GM18502 (cell line): ENCODE data around the gene CDKN1C.

ENCODE experiments used
- ATAC-seq: cut with Tn5 transposase; IDR thresholded peaks from one replicate; pipeline ENCODE4 v1.9.1; 2021; ENCODE audit warnings: mild to moderate bottlenecking; ENCODE audit not compliant: unreplicated experiment, poor library complexity

CDKN1C gene

GRCh38 chr11:2870969-2871680 is 14.4 kb downstream of the CDKN1C start:
- no peak for ATAC-seq

GRCh38 chr11:2870460-2870859 is 15.1 kb downstream of the CDKN1C start:
- no peak for ATAC-seq

GRCh38 chr11:2869561-2870427 is 15.8 kb downstream of the CDKN1C start:
- ATAC-seq: no peak

GRCh38 chr11:2869134-2869526 is 16.4 kb downstream of the CDKN1C start:
- no peak for ATAC-seq

GRCh38 chr11:2868506-2869133 is 17.0 kb downstream of the CDKN1C start:
- no peak for ATAC-seq

- no peak for ATAC-seq
These were observed 17.7 kb downstream of the CDKN1C start for GRCh38 chr11:2867722-2868505.

GRCh38 chr11:2867142-2867541 is 18.4 kb downstream of the CDKN1C start:
- no peak for ATAC-seq

GRCh38 chr11:2865922-2866577 is 19.5 kb downstream of the CDKN1C start:
- no peak for ATAC-seq

GRCh38 chr11:2864901-2865300 is 20.7 kb downstream of the CDKN1C start:
- no peak for ATAC-seq

GRCh38 chr11:2863276-2863618 is 22.3 kb downstream of the CDKN1C start:
- ATAC-seq: no peak

- no peak for ATAC-seq
These were observed 22.9 kb downstream of the CDKN1C start for GRCh38 chr11:2862395-2863275.

- ATAC-seq: no peak
These were observed 24.9 kb downstream of the CDKN1C start for GRCh38 chr11:2860636-2861035.

- ATAC-seq: no peak
These were observed 25.9 kb downstream of the CDKN1C start for GRCh38 chr11:2859699-2860037.

- no peak for ATAC-seq
These were observed 26.4 kb downstream of the CDKN1C start for GRCh38 chr11:2858995-2859698.

- ATAC-seq: no peak
These were observed 27.7 kb downstream of the CDKN1C start for GRCh38 chr11:2857918-2858317.

- no peak for ATAC-seq
These were observed 28.3 kb downstream of the CDKN1C start for GRCh38 chr11:2857276-2857675.

- no peak for ATAC-seq
These were observed 30.4 kb downstream of the CDKN1C start for GRCh38 chr11:2855162-2855561.

- no peak for ATAC-seq
These were observed 31.5 kb downstream of the CDKN1C start for GRCh38 chr11:2853997-2854560.
